ENCODE data around the gene PCP2. TPM values are rescaled to one million over a fixed set of nuclear protein-coding genes. Genes with fewer than 3 reads are reported as not detected.

Gene PCP2
- total and polyA plus RNA-seq, 7 donors = 0.20 TPM; not detected in 6

GRCh38 chr19:7641290-7642276 lies 8.1 kb upstream of the PCP2 start:
- intact Hi-C loops (cut with DNase I) = no loop called here

GRCh38 chr19:7640803-7641202 lies 7.3 kb upstream of the PCP2 start:
- WGBS, 3 donors = 87 to 93% (median 89%) methylated on average over 10 to 11 of the region's 11 CpGs
- Histone ChIP-seq H3K36me3 (ENCODE audit: insufficient read depth in 1 of 2, low read depth in 1 of 2) (no peaks in the 10 kb centered on the region), H3K27ac (no peak overlapping the region), H3K27me3 (ENCODE audit: insufficient read depth in 3 of 3, low read length in 2 of 3) (peaks cover 0 to 36% (median 8%) of the 10 kb centered on the region in 3 donors), H3K9me3 (no peaks in the 10 kb centered on the region), H3K4me3 (no peak overlapping the region), H3K4me1 (no peaks in the 10 kb centered on the region)
- intact Hi-C loops (cut with DNase I) = no loop called here
- no peak for TF ChIP-seq CTCF (IDR thresholded peaks at IDR 0.05)
- DNase-seq = no peak
- no peak for ATAC-seq

More at GRCh38 chr19:7641290-7642276, 8.1 kb upstream of the PCP2 start:
- 78 to 80% (median 80%) methylated on average over 38 to 43 of the region's 43 CpGs for WGBS, 3 donors
- H3K27ac ChIP-seq = no peak overlapping the region
- no peaks in the 10 kb centered on the region for H3K9me3 ChIP-seq
- DNase-seq (no peak), ATAC-seq (no peak)
- H3K36me3 ChIP-seq (ENCODE audit: insufficient read depth in 1 of 2, low read depth in 1 of 2) = no peaks in the 10 kb centered on the region
- no peak for TF ChIP-seq CTCF (IDR thresholded peaks at IDR 0.05)
- H3K4me3 ChIP-seq = no peak overlapping the region
- peaks cover 0 to 30% (median 3%) of the 10 kb centered on the region in 3 donors for H3K27me3 ChIP-seq (ENCODE audit: insufficient read depth in 3 of 3, low read length in 2 of 3)
- no peaks in the 10 kb centered on the region for H3K4me1 ChIP-seq

GRCh38 chr19:7639863-7640348 lies 6.4 kb upstream of the PCP2 start:
- no peak for DNase-seq
- Histone ChIP-seq H3K9me3 (no peaks in the 10 kb centered on the region), H3K4me3 (no peak overlapping the region), H3K36me3 (ENCODE audit: insufficient read depth in 1 of 2, low read depth in 1 of 2) (no peaks in the 10 kb centered on the region), H3K27me3 (ENCODE audit: insufficient read depth in 3 of 3, low read length in 2 of 3) (peaks cover 0 to 36% (median 10%) of the 10 kb centered on the region in 3 donors), H3K27ac (no peak overlapping the region), H3K4me1 (no peaks in the 10 kb centered on the region)
- intact Hi-C loops (cut with DNase I) = no loop called here
- TF ChIP-seq CTCF (IDR thresholded peaks at IDR 0.05) = no peak
- ATAC-seq = no peak
- 95 to 96% (median 95%) methylated on average over 13 of the region's 13 CpGs for WGBS, 3 donors

GRCh38 chr19:7638802-7639465 lies 5.4 kb upstream of the PCP2 start:
- Histone ChIP-seq H3K9me3 (no peaks in the 10 kb centered on the region), H3K27me3 (ENCODE audit: insufficient read depth in 3 of 3, low read length in 2 of 3) (peaks cover 0 to 32% (median 10%) of the 10 kb centered on the region in 3 donors), H3K36me3 (ENCODE audit: insufficient read depth in 1 of 2, low read depth in 1 of 2) (no peaks in the 10 kb centered on the region), H3K4me3 (no peak overlapping the region), H3K27ac (no peak overlapping the region), H3K4me1 (no peaks in the 10 kb centered on the region)
- WGBS, 3 donors = 50 to 56% (median 55%) methylated on average over 12 of the region's 12 CpGs
- no peak for TF ChIP-seq CTCF (IDR thresholded peaks at IDR 0.05)
- ATAC-seq = no peak
- no peak for DNase-seq
- intact Hi-C loops (cut with DNase I) = no loop called here

Data from psoas muscle (tissue), 8 donors.